Urinary bladder (tissue), 4 donors: ENCODE measurements around the gene TDRD1. TPM values are rescaled to one million over a fixed set of nuclear protein-coding genes. Genes with fewer than 3 reads are reported as not detected.

Experiments used
- DNase-seq: peaks from one replicate; pipeline ENCODE4 v3.0.0-alpha.2; 2015; ENCODE audit errors: extremely low spot score
- H3K27ac ChIP-seq: one replicate; pipeline ENCODE4 v1.5.1; 2013; ENCODE audit warnings: low read depth, mild to moderate bottlenecking, moderate library complexity
- H3K36me3 ChIP-seq: one replicate; pipeline ENCODE4 v1.6.1; 2013; ENCODE audit warnings: mild to moderate bottlenecking, moderate library complexity; ENCODE audit not compliant: insufficient read depth
- H3K4me1 ChIP-seq: one replicate; pipeline ENCODE4 v1.6.1; 2013; ENCODE audit warnings: mild to moderate bottlenecking, moderate library complexity; ENCODE audit not compliant: insufficient read depth
- H3K4me3 ChIP-seq: one replicate; pipeline ENCODE4 v1.5.1; 2013; ENCODE audit warnings: low read depth, low read length
- WGBS: extraction: QIAGEN DNeasy Blood & Tissue Kit; methylation state at CpG from one replicate; pipeline ENCODE4 v1.1.7; 2013; 5-methylcytosine and 5-hydroxymethylcytosine counted together
- polyA plus RNA-seq: library from polyadenylated mRNA; stranded (reverse); fragments of 200-250 nt; gene quantifications from one replicate; pipeline ENCODE4 v1.2.3, GENCODE V29; 2013
- total RNA-seq: library from RNA; depleted of rRNA; stranded (reverse); fragments of >200 nt; gene quantifications from one replicate; pipeline ENCODE4 v1.2.3, GENCODE V29; 2014
- donor health status: healthy with polysubstance abuse.
- donor health status: healthy.

The TDRD1 gene
- total and polyA plus RNA-seq, 2 donors: 0.04 to 0.53 TPM

GRCh38 chr10:114232561-114233176 is 53.5 kb downstream of the TDRD1 start:
- Histone ChIP-seq H3K4me1 (no peaks in the 10 kb centered on the region), H3K4me3 (no peak overlapping the region), H3K36me3 (no peaks in the 10 kb centered on the region), H3K27ac (no peak overlapping the region)
- 66% methylated on average over 4 of the region's 4 CpGs for whole genome bisulfite sequencing
- DNase-seq: no peak

- Histone ChIP-seq H3K27ac (no peak overlapping the region), H3K4me3 (no peak overlapping the region), H3K4me1 (no peaks in the 10 kb centered on the region), H3K36me3 (no peaks in the 10 kb centered on the region)
- 48% methylated on average over 6 of the region's 6 CpGs for WGBS
- DNase-seq: no peak
These were observed 54.3 kb downstream of the TDRD1 start for GRCh38 chr10:114233482-114233881.

GRCh38 chr10:114234132-114234531 is 55.0 kb downstream of the TDRD1 start:
- H3K27ac ChIP-seq: no peak overlapping the region
- DNase-seq: no peak
- no peak overlapping the region for H3K4me3 ChIP-seq
- no peaks in the 10 kb centered on the region for H3K36me3 ChIP-seq
- H3K4me1 ChIP-seq: no peaks in the 10 kb centered on the region

GRCh38 chr10:114239117-114239993 is 60.2 kb downstream of the TDRD1 start, which contains the start of gene VWA2:
Gene VWA2 (plus strand): TSS chr10:114239254. CDS start chr10:114248714, 9,460 bp downstream.
- DNase-seq: no peak
- Histone ChIP-seq H3K4me3 (peak within 1 kb of the TSS; percentile 38), H3K4me1 (no peaks in the 10 kb centered on the region), H3K27ac (no peak within 1 kb of the TSS), H3K36me3 (no peaks in the 10 kb centered on the region)
- WGBS: 4% methylated on average over 79 of the region's 79 CpGs

GRCh38 chr10:114239994-114240345 is 60.8 kb downstream of the TDRD1 start:
- Histone ChIP-seq H3K27ac (no peak overlapping the region), H3K4me1 (no peaks in the 10 kb centered on the region), H3K36me3 (no peaks in the 10 kb centered on the region), H3K4me3 (no peak overlapping the region)
- no peak for DNase-seq
- WGBS: 57% methylated on average over 11 of the region's 11 CpGs

GRCh38 chr10:114242235-114242634 is 63.1 kb downstream of the TDRD1 start:
- Histone ChIP-seq H3K4me1 (no peaks in the 10 kb centered on the region), H3K4me3 (no peak overlapping the region), H3K36me3 (no peaks in the 10 kb centered on the region), H3K27ac (no peak overlapping the region)
- WGBS: 90% methylated on average over 9 of the region's 9 CpGs
- DNase-seq: no peak

- Histone ChIP-seq H3K36me3 (no peaks in the 10 kb centered on the region), H3K27ac (no peak overlapping the region), H3K4me3 (no peak overlapping the region), H3K4me1 (peaks cover 2% of the 10 kb centered on the region)
- WGBS: 67% methylated on average over 9 of the region's 9 CpGs
- DNase-seq: no peak
These were observed 64.5 kb downstream of the TDRD1 start for GRCh38 chr10:114243661-114244060.

GRCh38 chr10:114244126-114244525 is 65.0 kb downstream of the TDRD1 start:
- peaks cover 2% of the 10 kb centered on the region for H3K4me1 ChIP-seq
- WGBS: 47% methylated on average over 6 of the region's 6 CpGs
- no peak overlapping the region for H3K4me3 ChIP-seq
- H3K27ac ChIP-seq: no peak overlapping the region
- no peak for DNase-seq
- H3K36me3 ChIP-seq: no peaks in the 10 kb centered on the region

- 58% methylated on average over 9 of the region's 9 CpGs for WGBS
- H3K4me3 ChIP-seq: no peak overlapping the region
- H3K36me3 ChIP-seq: no peaks in the 10 kb centered on the region
- H3K27ac ChIP-seq: no peak overlapping the region
- DNase-seq: no peak
- peaks cover 2% of the 10 kb centered on the region for H3K4me1 ChIP-seq
These were observed 66.1 kb downstream of the TDRD1 start for GRCh38 chr10:114245121-114245791.

GRCh38 chr10:114246679-114247305 is 67.6 kb downstream of the TDRD1 start:
- DNase-seq: no peak
- no peak overlapping the region for H3K4me3 ChIP-seq
- WGBS: 71% methylated on average over 7 of the region's 7 CpGs
- no peak overlapping the region for H3K27ac ChIP-seq
- no peaks in the 10 kb centered on the region for H3K36me3 ChIP-seq
- H3K4me1 ChIP-seq: peaks cover 2% of the 10 kb centered on the region

GRCh38 chr10:114250236-114250635 is 71.1 kb downstream of the TDRD1 start:
- Histone ChIP-seq H3K27ac (no peak overlapping the region), H3K4me1 (peaks cover 2% of the 10 kb centered on the region), H3K4me3 (no peak overlapping the region), H3K36me3 (no peaks in the 10 kb centered on the region)
- 76% methylated on average over 6 of the region's 6 CpGs for WGBS
- no peak for DNase-seq

GRCh38 chr10:114250716-114251115 is 71.6 kb downstream of the TDRD1 start:
- H3K36me3 ChIP-seq: no peaks in the 10 kb centered on the region
- WGBS: 91% methylated on average over 1 of the region's 1 CpG
- no peak for DNase-seq

GRCh38 chr10:114252092-114252491 is 72.9 kb downstream of the TDRD1 start:
- no peak overlapping the region for H3K27ac ChIP-seq
- H3K4me1 ChIP-seq: peaks cover 2% of the 10 kb centered on the region
- DNase-seq: no peak
- H3K4me3 ChIP-seq: no peak overlapping the region
- WGBS: 95% methylated on average over 5 of the region's 5 CpGs
- H3K36me3 ChIP-seq: no peaks in the 10 kb centered on the region

More at GRCh38 chr10:114250716-114251115, 71.6 kb downstream of the TDRD1 start:
- Histone ChIP-seq H3K4me1 (peaks cover 2% of the 10 kb centered on the region), H3K4me3 (no peak overlapping the region), H3K27ac (no peak overlapping the region)
